Measurements from ENCODE around the gene AUP1. TPM values are rescaled to one million over a fixed set of nuclear protein-coding genes. Genes with fewer than 3 reads are reported as not detected.

AUP1 gene, protein sequence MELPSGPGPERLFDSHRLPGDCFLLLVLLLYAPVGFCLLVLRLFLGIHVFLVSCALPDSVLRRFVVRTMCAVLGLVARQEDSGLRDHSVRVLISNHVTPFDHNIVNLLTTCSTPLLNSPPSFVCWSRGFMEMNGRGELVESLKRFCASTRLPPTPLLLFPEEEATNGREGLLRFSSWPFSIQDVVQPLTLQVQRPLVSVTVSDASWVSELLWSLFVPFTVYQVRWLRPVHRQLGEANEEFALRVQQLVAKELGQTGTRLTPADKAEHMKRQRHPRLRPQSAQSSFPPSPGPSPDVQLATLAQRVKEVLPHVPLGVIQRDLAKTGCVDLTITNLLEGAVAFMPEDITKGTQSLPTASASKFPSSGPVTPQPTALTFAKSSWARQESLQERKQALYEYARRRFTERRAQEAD
- total RNA-seq (2022; extraction: Qiagen RNA extraction), result 199 to 248 TPM (median 238 TPM) in 5 replicates

GRCh38 chr2:74529357-74530238, at the start of gene AUP1, which contains the start of gene HTRA2:
Gene AUP1 (minus strand): TSS chr2:74529706. CDS start chr2:74529629, 77 bp downstream.
Gene HTRA2 (plus strand): TSS chr2:74529933. CDS start chr2:74530007, 74 bp downstream.

GRCh38 chr2:74553892-74554819, 24.6 kb upstream of the AUP1 start, which contains the start of the genes DOK1 and LOXL3:
Gene DOK1 (plus strand): TSS chr2:74554720. CDS start chr2:74554755, 35 bp downstream.
Gene LOXL3 (minus strand): TSS chr2:74553942. CDS start chr2:74552634, 1,308 bp downstream.

DNA sequence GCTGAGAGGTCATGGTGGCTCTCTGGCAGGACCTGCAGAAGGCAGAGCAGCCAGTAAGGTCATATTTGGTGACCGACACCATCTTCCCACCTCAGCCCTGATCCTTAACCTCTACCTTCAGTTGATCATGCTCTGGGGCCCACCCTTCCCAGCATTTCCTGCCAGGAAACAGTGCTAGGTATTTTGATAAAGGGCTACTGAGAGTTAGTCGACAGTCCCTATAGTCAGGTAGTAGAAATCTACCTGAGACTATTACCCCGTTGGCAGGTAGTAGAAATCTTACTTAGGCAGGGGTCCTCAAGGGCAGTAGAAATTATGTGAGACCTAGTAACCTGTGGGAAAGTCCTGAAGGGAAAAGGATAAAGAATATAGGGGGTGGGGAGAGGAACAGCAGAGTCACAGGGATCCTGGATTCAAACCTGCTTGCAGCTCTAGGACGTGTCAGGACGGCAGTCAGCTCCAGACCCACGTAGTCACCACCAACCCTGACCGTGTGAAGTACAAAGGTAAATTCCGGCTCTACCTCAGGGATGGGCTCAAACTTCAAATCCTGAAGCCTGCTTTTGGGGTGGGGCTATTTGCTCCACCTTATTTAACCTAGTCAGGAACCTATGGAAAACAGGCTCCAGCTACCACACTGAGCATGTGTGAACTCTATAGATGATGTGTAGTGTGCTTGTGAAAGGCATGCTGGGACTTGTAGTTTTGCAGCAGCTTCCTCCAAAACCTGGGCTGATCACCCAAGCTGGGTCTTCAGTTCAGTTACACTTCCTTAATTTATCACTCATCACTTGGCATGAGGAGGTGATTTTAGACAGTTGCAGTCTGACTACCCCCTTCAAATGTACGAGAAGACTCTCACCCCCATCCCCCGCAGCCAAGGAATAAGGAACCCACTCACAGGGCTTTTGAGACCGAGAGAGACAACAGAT, 3.5 kb downstream of the AUP1 start, which contains the start of gene DQX1:
Gene DQX1 (minus strand): TSS at position 515 of the 932 bp plus-strand sequence. CDS start 502 bp downstream, at position 13.

GRCh38 chr2:74514368-74515270, 14.9 kb downstream of the AUP1 start, which contains the start of gene TLX2:
Gene TLX2 (plus strand): TSS chr2:74514450. CDS start chr2:74514807, 357 bp downstream.

DNA sequence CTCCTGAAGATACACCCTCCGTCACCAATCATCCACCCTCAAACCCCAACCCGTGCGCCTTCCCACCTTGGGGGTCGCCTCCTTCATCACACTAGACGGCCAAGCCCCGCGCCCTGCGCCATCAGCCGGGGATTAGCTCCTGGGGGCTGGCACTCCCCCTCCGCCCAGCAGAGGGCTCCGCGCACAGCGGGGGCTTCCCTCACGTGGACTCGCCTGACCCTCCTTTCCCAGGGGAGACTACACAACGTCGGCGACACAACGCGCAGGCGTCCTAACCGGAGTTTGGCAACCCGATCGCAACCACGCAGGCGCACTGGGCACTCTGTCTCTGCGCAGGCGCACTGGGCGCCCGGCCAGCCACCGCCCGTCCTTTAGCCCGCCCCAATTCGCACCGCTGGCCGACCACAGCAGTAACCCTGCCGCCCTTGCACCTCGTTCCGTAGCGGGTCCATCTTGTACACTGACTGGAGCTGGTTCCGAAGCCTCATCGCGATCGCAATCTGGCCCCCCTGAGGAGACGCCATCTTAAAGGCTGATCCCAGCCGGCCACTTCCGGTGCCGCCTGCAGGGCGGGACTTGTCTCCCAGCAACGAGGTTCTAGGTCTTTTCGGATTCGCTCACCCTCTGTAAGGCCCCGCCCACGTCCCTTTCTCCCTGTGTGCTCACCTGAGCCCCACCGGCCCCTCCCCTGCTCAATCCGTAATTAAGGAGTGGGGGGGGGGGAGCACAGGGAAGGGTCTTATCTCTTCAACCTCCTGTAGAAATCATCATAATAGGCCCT, 22.2 kb downstream of the AUP1 start, which contains the start of gene PCGF1:
Gene PCGF1 (minus strand): TSS at position 551 of the 781 bp plus-strand sequence. CDS start 27 bp downstream, at position 524.

DNA sequence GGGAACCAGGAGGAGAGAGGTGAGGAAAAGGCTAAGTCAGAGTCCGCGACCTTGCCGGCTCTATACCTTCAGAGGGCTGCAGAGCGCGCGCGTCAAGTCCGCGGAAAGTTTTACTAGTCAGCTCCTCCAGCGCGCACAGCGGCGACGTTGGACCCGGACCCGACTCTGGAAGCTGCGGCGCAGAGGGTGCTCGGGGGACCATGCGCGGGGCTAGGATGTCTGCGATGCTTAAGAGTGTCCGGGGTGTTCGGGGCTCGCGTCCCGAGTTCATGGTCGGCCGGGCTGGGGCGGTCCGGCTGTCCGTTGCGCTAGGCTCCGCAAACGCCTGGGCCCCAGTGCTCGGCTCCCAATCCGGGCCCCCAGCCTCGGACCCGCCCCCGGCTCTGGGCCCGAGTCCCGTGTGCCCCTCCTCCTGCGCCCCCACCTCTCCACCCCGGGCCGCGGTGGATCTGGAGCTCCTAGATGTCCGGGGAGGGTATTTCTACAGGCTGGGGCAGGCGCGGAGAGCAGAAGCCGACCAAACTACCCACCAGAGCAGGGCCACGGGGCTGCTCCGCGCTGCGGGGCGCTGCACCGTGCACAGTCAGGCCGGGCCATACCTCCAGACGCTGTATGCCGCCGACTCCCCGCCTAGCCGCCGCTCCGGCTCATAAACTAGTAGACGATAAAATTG, 30.1 kb downstream of the AUP1 start, which contains the start of gene LBX2:
Gene LBX2 (minus strand): TSS at position 337 of the 673 bp plus-strand sequence. CDS start 66 bp downstream, at position 271.

GRCh38 chr2:74482801-74483674, 46.5 kb downstream of the AUP1 start, which contains the start of the genes CCDC142 and TTC31:
Gene CCDC142 (minus strand): TSS chr2:74482998. CDS start chr2:74482837, 161 bp downstream.
Gene TTC31 (plus strand): TSS chr2:74483081. CDS start chr2:74483096, 15 bp downstream.

Other genes starting within 250 kb of the AUP1 start
- 0.31 to 0.47 TPM (median 0.42 TPM) in 5 replicates for gene SLC4A5, start 186.3 kb downstream of the AUP1 start, total RNA-seq (2022; extraction: Qiagen RNA extraction)
- 120 to 153 TPM (median 146 TPM) in 5 replicates for gene DCTN1, start 149.4 kb downstream of the AUP1 start, total RNA-seq (2022; extraction: Qiagen RNA extraction)
- gene C2orf81, start 108.1 kb downstream of the AUP1 start, total RNA-seq (2022; extraction: Qiagen RNA extraction), result 3.0 to 3.5 TPM (median 3.1 TPM) in 5 replicates
- 78.4 to 89.5 TPM (median 88.9 TPM) in 5 replicates for gene WDR54, start 108.0 kb downstream of the AUP1 start, total RNA-seq (2022; extraction: Qiagen RNA extraction)
- gene RTKN, start 87.8 kb downstream of the AUP1 start, total RNA-seq (2022; extraction: Qiagen RNA extraction), result 20.2 to 26.0 TPM (median 21.9 TPM) in 5 replicates
- gene INO80B, start 74.6 kb downstream of the AUP1 start, total RNA-seq (2022; extraction: Qiagen RNA extraction), result 44.8 to 56.4 TPM (median 51.5 TPM) in 5 replicates
- 55.6 to 85.5 TPM (median 80.0 TPM) in 5 replicates for gene WBP1, start 71.3 kb downstream of the AUP1 start, total RNA-seq (2022; extraction: Qiagen RNA extraction)
- 47.8 to 53.0 TPM (median 51.0 TPM) in 5 replicates for gene MOGS, start 64.3 kb downstream of the AUP1 start, total RNA-seq (2022; extraction: Qiagen RNA extraction)
- gene MRPL53, start 57.0 kb downstream of the AUP1 start, total RNA-seq (2022; extraction: Qiagen RNA extraction), result 84.4 to 153 TPM (median 139 TPM) in 5 replicates
- gene CCDC142, start 46.7 kb downstream of the AUP1 start, total RNA-seq (2022; extraction: Qiagen RNA extraction), result 10.5 to 14.8 TPM (median 13.4 TPM) in 5 replicates
- 14.4 to 17.7 TPM (median 16.2 TPM) in 5 replicates for gene TTC31, start 46.6 kb downstream of the AUP1 start, total RNA-seq (2022; extraction: Qiagen RNA extraction)
- gene LBX2, start 30.1 kb downstream of the AUP1 start, total RNA-seq (2022; extraction: Qiagen RNA extraction), result 2.4 to 4.3 TPM (median 3.6 TPM) in 5 replicates
- gene PCGF1, start 22.0 kb downstream of the AUP1 start, total RNA-seq (2022; extraction: Qiagen RNA extraction), result 30.9 to 37.4 TPM (median 34.0 TPM) in 5 replicates
- gene TLX2, start 15.3 kb downstream of the AUP1 start, total RNA-seq (2022; extraction: Qiagen RNA extraction), result 0.08 to 0.35 TPM (median 0.27 TPM) in 5 replicates
- 0.03 to 0.10 TPM (median 0.07 TPM) in 4 of 5 replicates, not detected in the other for gene DQX1, start 3.5 kb downstream of the AUP1 start, total RNA-seq (2022; extraction: Qiagen RNA extraction)
- gene HTRA2, start 227 bp upstream of the AUP1 start, total RNA-seq (2022; extraction: Qiagen RNA extraction), result 37.9 to 42.6 TPM (median 40.5 TPM) in 5 replicates
- gene LOXL3, start 24.2 kb upstream of the AUP1 start, total RNA-seq (2022; extraction: Qiagen RNA extraction), result 0.28 to 0.57 TPM (median 0.40 TPM) in 5 replicates
- gene DOK1, start 25.0 kb upstream of the AUP1 start, total RNA-seq (2022; extraction: Qiagen RNA extraction), result 4.1 to 5.3 TPM (median 4.2 TPM) in 5 replicates
- gene M1AP, start 118.6 kb upstream of the AUP1 start, total RNA-seq (2022; extraction: Qiagen RNA extraction), result 0.03 TPM in 1 of 5 replicates, not detected in the others
- gene SEMA4F, start 124.5 kb upstream of the AUP1 start, total RNA-seq (2022; extraction: Qiagen RNA extraction), result 9.2 to 12.6 TPM (median 11.9 TPM) in 5 replicates

Measured in A549 treated with Hydrocortisone at 1 μM for 4 hours (cell line).